GM23248 (cell line): Measurements from ENCODE around the gene CHN1. TPM values are rescaled to one million over a fixed set of nuclear protein-coding genes. Genes with fewer than 3 reads are reported as not detected.
A peak's percentile ranks its signal among the peaks of the same experiment; 100 is the strongest.

ENCODE experiments used
- DNase-seq: peaks from one replicate; pipeline ENCODE4 v3.0.0-alpha.2; 2015
- H2AFZ ChIP-seq: fragments of 200-600 bp; sonication (generic); 2 replicates; pipeline ENCODE4 v1.6.1; 2016; ENCODE audit warnings: antibody characterized with exemption
- H3F3A ChIP-seq: fragments of 200-600 bp; sonication (generic); 2 replicates; pipeline ENCODE4 v1.6.1; 2016; ENCODE audit warnings: mild to moderate bottlenecking, antibody characterized with exemption, mixed run types; ENCODE audit not compliant: insufficient read depth
- H3K27ac ChIP-seq: fragments of 200-600 bp; sonication (generic); 2 replicates; pipeline ENCODE4 v1.5.1; 2016; ENCODE audit warnings: mild to moderate bottlenecking
- H3K27me3 ChIP-seq: fragments of 200-600 bp; sonication (generic); replicated peaks from 2 replicates; pipeline ENCODE4 v1.6.1; 2016; ENCODE audit warnings: mild to moderate bottlenecking; ENCODE audit not compliant: insufficient read depth
- H3K36me3 ChIP-seq: fragments of 200-600 bp; sonication (generic); 2 replicates; pipeline ENCODE4 v1.6.1; 2016; ENCODE audit warnings: low read depth, mild to moderate bottlenecking
- H3K4me1 ChIP-seq: fragments of 200-600 bp; sonication (generic); 2 replicates; pipeline ENCODE4 v1.6.1; 2016; ENCODE audit warnings: mild to moderate bottlenecking; ENCODE audit not compliant: insufficient read depth
- H3K4me2 ChIP-seq: fragments of 200-600 bp; sonication (generic); one replicate; pipeline ENCODE4 v1.6.1; 2016; ENCODE audit warnings: mild to moderate bottlenecking; ENCODE audit not compliant: unreplicated experiment
- H3K4me3 ChIP-seq: fragments of 200-600 bp; sonication (generic); 2 replicates; pipeline ENCODE4 v1.5.1; 2016; ENCODE audit warnings: mild to moderate bottlenecking
- H3K79me2 ChIP-seq: fragments of 200-600 bp; sonication (generic); 2 replicates; pipeline ENCODE4 v1.6.1; 2016; ENCODE audit warnings: mild to moderate bottlenecking; ENCODE audit not compliant: insufficient read depth
- H3K9ac ChIP-seq: fragments of 200-600 bp; sonication (generic); 2 replicates; pipeline ENCODE4 v1.6.1; 2016; ENCODE audit warnings: mild to moderate bottlenecking
- H3K9me2 ChIP-seq: fragments of 200-600 bp; sonication (generic); 2 replicates; pipeline ENCODE4 v1.6.1; 2016; ENCODE audit warnings: mixed run types, mild to moderate bottlenecking, moderate library complexity; ENCODE audit not compliant: insufficient read depth
- H3K9me3 ChIP-seq: fragments of 200-600 bp; sonication (generic); one replicate; pipeline ENCODE4 v1.6.1; 2017; ENCODE audit warnings: low read depth
- H4K20me1 ChIP-seq: fragments of 200-600 bp; sonication (generic); 2 replicates; pipeline ENCODE4 v1.6.0; 2016; ENCODE audit not compliant: insufficient read depth
- EZH2 ChIP-seq: fragments of 200-600 bp; sonication (generic); IDR thresholded peaks from 2 replicates; pipeline ENCODE4 v1.6.1; 2018; ENCODE audit warnings: antibody characterized with exemption, mild to moderate bottlenecking; ENCODE audit not compliant: insufficient read depth, poor library complexity, severe bottlenecking
- EZH2phosphoT487 ChIP-seq: fragments of 200-600 bp; sonication (generic); IDR thresholded peaks from 2 replicates; pipeline ENCODE4 v1.6.1; 2018; ENCODE audit warnings: antibody characterized with exemption, moderate library complexity, mild to moderate bottlenecking, low read depth; ENCODE audit not compliant: insufficient read depth
- WGBS, 2 experiments: methylation state at CpG; one replicate each; pipeline ENCODE4 v1.1.6; 2015 to 2017; ENCODE audit warnings: low lambda C conversion rate in 2 of 2, low coverage in 1 of 2; ENCODE audit errors: missing lambda C conversion rate in 2 of 2; 5-methylcytosine and 5-hydroxymethylcytosine counted together
- in situ Hi-C: fragments of 300-500 bp; cut with MboI; formaldehyde crosslinking; loops from 2 replicates; pipeline ENCODE4 v1.15.0; 2020
- polyA plus RNA-seq: library from polyadenylated mRNA; unstranded; fragments of >200 nt; fragmentation: Nextera tagmentation; extraction: Ambion mirVana; gene quantifications from 2 replicates; pipeline ENCODE4 v1.2.1, GENCODE V29; 2016
- total RNA-seq: library from RNA; depleted of rRNA; stranded (reverse); fragments of >200 nt; shearing (Covaris generic); gene quantifications from 2 replicates; pipeline ENCODE4 v1.2.3, GENCODE V29; 2014

CHN1 gene
- total and polyA plus RNA-seq, 2 experiments from 2014 or later, result 115 to 130 TPM

DNA sequence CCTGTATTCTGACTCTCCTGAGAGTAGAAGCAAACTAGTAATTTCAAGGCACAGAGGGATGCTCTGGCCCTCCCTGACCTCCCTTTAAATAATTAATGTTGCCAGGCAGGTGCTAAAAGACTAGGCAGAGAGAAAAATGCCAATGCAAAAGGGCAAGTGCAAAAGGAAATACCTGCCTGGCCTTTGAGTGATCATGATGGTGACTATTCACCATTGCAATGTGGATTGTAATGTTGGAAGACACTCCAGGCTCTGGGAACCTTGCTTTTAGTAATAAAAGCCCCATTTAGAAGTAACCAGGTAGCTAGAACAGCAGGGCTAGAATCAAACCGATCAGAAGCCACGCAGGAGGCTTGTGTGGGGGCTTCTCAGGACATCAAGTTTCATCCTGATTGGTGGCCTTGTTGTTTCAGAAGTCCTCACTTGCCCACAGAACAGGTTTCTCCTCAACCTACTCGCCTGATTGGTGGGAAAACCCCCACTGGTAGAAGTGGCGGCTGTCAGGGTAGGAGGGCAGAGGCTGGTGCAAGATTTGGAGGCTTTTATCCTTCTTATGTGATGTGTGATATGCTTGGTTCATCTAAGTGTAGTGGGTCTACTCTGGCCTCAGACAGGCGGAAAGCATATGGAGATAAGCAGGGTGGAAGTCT is 224.9 kb downstream of the CHN1 start:
- peaks cover 25% of the 10 kb centered on the region; the same call in 1 of the 2 replicates for H3F3A ChIP-seq
- WGBS, 2 experiments, result 98 to 99% methylated on average over 5 of the region's 5 CpGs
- H3K9me3 ChIP-seq, result no peaks in the 10 kb centered on the region
- peak overlapping the region; percentile 27; the same call in 1 of the 2 replicates for H2AFZ ChIP-seq
- no peaks in the 10 kb centered on the region for H3K9me2 ChIP-seq
- H3K4me3 ChIP-seq, result no peak overlapping the region
- DNase-seq, result peak; percentile 28
- peak overlapping the region; percentile 92 for H3K27ac ChIP-seq
- in situ Hi-C loops, result no loop called here
- H3K9ac ChIP-seq, result peak overlapping the region; percentile 62; the same call in 1 of the 2 replicates
- H3K36me3 ChIP-seq, result no peaks in the 10 kb centered on the region
- no peak overlapping the region for H3K4me2 ChIP-seq
- H3K79me2 ChIP-seq, result no peaks in the 10 kb centered on the region
- no peaks in the 10 kb centered on the region for H3K27me3 ChIP-seq
- TF ChIP-seq EZH2 (no peak), EZH2phosphoT487 (no peak)
- peaks cover 46% of the 10 kb centered on the region for H3K4me1 ChIP-seq
- no peaks in the 10 kb centered on the region for H4K20me1 ChIP-seq

DNA sequence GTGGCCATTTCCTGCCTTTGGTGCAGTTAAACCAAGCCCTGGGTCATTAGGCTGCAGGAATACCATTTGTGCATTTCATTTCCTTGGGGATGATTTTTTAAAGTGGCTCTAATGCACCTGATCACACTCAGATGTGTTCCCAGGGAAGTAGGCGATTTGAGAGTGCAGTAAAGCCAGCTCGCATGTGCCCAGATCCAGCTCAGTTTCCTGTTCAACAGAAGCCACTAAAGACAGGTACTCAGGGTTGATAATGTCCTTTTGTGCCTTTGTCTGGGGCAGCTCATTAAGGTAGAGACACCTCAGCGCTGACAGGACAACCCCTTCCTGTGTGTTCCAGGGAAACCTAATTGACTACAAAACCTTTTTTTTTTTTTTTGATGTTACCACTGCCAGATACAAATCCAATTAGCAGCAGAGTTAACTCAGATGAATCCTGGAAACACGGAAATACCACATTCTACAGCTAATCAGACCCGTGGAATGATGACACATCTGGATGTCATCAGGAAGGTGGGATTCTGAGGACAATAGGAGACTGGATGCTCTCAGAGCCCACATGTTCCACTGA is 225.7 kb downstream of the CHN1 start:
- H2AFZ ChIP-seq, result peak overlapping the region; percentile 27; the same call in 1 of the 2 replicates
- no peaks in the 10 kb centered on the region for H3K36me3 ChIP-seq
- in situ Hi-C loops, result no loop called here
- peak overlapping the region; percentile 19 for H3K4me2 ChIP-seq
- H3K9ac ChIP-seq, result peak overlapping the region; percentile 62; the same call in 1 of the 2 replicates
- H3K4me3 ChIP-seq, result no peak overlapping the region
- H3K4me1 ChIP-seq, result peaks cover 41% of the 10 kb centered on the region
- no peaks in the 10 kb centered on the region for H3K9me3 ChIP-seq
- H3K9me2 ChIP-seq, result no peaks in the 10 kb centered on the region
- peaks cover 19% of the 10 kb centered on the region; the same call in 1 of the 2 replicates for H3F3A ChIP-seq
- TF ChIP-seq EZH2phosphoT487, result no peak
- TF ChIP-seq EZH2, result no peak
- H3K79me2 ChIP-seq, result no peaks in the 10 kb centered on the region
- H3K27me3 ChIP-seq, result no peaks in the 10 kb centered on the region
- peak; percentile 66 for DNase-seq
- H3K27ac ChIP-seq, result peak overlapping the region; percentile 92
- 52 to 59% methylated on average over 5 of the region's 5 CpGs for WGBS, 2 experiments
- H4K20me1 ChIP-seq, result no peaks in the 10 kb centered on the region

DNA sequence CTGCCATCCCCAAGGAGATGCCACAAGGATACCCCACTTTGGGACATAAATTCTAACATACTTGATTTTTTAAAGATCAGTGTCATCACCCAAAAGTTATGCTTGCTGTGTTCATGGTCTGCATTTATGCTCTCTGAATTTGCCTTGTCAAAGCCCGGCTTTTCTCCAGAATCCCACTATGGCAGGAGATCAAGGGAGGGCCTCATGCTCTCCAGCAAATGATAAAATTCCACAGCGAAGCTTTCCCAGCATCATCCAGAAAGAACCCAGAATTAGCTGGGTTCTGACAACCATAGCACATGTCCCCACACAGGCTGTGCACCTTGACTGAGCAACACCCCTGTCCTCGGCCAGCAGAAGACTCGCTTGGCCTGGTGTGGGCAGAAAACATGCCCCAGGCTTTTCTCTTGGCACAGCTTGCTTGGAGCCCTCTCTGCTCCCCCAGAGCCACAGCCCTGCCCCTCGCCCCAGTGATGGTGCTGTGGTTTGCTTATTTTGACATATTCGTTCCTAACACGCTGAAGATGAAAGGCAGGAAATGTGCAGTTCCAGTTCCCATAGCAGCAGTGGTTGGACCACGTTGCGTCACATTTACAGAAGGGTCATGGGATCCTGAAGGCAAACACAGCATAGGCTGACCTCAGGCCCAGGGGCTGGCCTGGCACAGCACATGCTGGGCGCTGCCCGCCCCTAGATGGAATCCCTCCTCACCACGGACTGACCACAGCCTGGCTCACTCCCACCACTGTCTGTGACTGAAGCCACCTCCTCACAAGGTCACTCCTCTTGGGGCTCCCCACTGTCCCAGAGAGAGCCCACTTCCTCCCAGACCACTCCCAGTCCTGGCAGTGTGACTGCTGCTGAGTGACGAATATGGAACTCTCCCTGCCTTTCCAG is 226.8 kb downstream of the CHN1 start:
- DNase-seq, result peak; percentile 93
- H3K27ac ChIP-seq, result peak overlapping the region; percentile 92
- H3K27me3 ChIP-seq, result no peaks in the 10 kb centered on the region
- H3K79me2 ChIP-seq, result no peaks in the 10 kb centered on the region
- H3K4me1 ChIP-seq, result peaks cover 41% of the 10 kb centered on the region
- no peaks in the 10 kb centered on the region for H4K20me1 ChIP-seq
- TF ChIP-seq EZH2 (no peak), EZH2phosphoT487 (peak; percentile 44; the same call in 1 of the 2 replicates)
- peak overlapping the region; percentile 19 for H3K4me2 ChIP-seq
- H3K9ac ChIP-seq, result peak overlapping the region; percentile 62
- no peaks in the 10 kb centered on the region for H3K36me3 ChIP-seq
- peaks cover 19% of the 10 kb centered on the region; the same call in 1 of the 2 replicates for H3F3A ChIP-seq
- in situ Hi-C loops, result no loop called here
- WGBS, 2 experiments, result 40% methylated on average over 13 of the region's 13 CpGs
- H3K4me3 ChIP-seq, result no peak overlapping the region
- peak overlapping the region; percentile 42 for H2AFZ ChIP-seq
- no peaks in the 10 kb centered on the region for H3K9me3 ChIP-seq
- H3K9me2 ChIP-seq, result no peaks in the 10 kb centered on the region

DNA sequence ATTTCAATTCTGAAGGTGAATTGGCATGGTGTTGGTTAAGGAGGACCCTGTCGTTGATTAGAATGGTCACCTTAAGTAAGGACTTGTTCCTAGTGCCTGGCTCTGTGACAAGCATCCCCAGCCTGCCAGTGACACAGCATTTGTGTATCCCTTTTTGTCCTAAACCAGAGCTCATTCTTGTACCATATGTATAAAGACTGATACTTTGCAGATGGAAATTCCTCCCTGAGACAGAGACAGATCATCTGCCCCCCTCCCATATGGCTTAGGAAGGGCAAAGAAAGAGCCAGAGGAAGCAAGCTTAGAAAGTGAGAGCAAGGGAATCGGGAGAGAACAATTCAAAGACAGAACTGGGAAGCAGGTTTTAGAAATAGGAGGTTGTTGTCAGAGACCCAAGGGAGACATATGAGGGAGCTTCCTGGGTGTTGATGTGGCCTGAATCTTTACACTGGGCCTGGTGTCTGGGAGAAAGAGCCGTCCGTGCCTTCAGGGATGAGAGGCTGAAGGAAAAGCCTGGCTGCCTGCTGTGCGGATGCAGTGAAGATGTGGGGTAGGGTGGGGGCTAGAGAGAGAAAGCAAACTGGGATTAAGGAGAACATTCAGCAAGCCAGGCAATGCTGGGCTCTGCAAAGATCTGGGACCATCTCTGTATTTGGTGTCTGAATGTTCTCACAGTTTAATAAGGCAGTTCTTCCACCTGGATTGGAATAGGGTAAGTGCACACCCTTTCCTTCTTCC is 227.7 kb downstream of the CHN1 start:
- TF ChIP-seq EZH2 (no peak), EZH2phosphoT487 (no peak)
- Histone ChIP-seq H3K27ac (peak overlapping the region; percentile 92), H3K79me2 (no peaks in the 10 kb centered on the region), H3F3A (peaks cover 19% of the 10 kb centered on the region; the same call in 1 of the 2 replicates), H3K9me3 (no peaks in the 10 kb centered on the region), H3K4me1 (peaks cover 41% of the 10 kb centered on the region), H2AFZ (peak overlapping the region; percentile 6; the same call in 1 of the 2 replicates), H3K27me3 (no peaks in the 10 kb centered on the region), H3K9ac (peak overlapping the region; percentile 47), H3K4me3 (no peak overlapping the region), H3K4me2 (peak overlapping the region; percentile 16), H4K20me1 (no peaks in the 10 kb centered on the region), H3K36me3 (no peaks in the 10 kb centered on the region), H3K9me2 (no peaks in the 10 kb centered on the region)
- in situ Hi-C loops, result no loop called here
- WGBS, 2 experiments, result 91 to 92% methylated on average over 5 of the region's 5 CpGs
- no peak for DNase-seq
